K562 (cell line): ENCODE results near the gene BIRC5. TPM values are rescaled to one million over a fixed set of nuclear protein-coding genes. Genes with fewer than 3 reads are reported as not detected.

ENCODE experiments used
- DPF2 ChIP-seq: fragments of 450-650 bp; IDR thresholded peaks from 2 replicates; pipeline ENCODE4 v1.6.1; 2016
- POLR2G ChIP-seq: fragments of 200-400 bp; formaldehyde crosslinking; IDR thresholded peaks from 2 replicates; pipeline ENCODE4 v1.6.1; 2017; ENCODE audit warnings: low read depth, mild to moderate bottlenecking, antibody characterized with exemption, low read length, moderate library complexity
- RBFOX2 ChIP-seq: fragments of 200-400 bp; formaldehyde crosslinking; IDR thresholded peaks from 2 replicates; pipeline ENCODE4 v1.6.1; 2017; ENCODE audit warnings: low read depth, mild to moderate bottlenecking, low read length, moderate library complexity
- TEAD2 ChIP-seq: fragments of 450-650 bp; IDR thresholded peaks from 2 replicates; pipeline ENCODE4 v1.6.1; 2016; ENCODE audit warnings: missing genetic modification characterization, control low read depth, missing compliant biosample characterization
- polyA plus RNA-seq, 8 experiments: library from polyadenylated mRNA; depleted of rRNA in 4 of 8; stranded (reverse) in 5 of 8; unstranded in 3 of 8; fragments of >200 nt; fragmentation: Nextera tagmentation in 2 of 8; fragmentation: Illumina TruSeq in 1 of 8; extraction: Ambion mirVana in 2 of 8; extraction: Trizol in 1 of 8; gene quantifications; 2 replicates each; pipeline versions ENCODE4 v1.2.1 to v1.2.3, GENCODE V29; 2011 to 2014; ENCODE audit warnings: inconsistent platforms in 1 of 8, missing spikeins in 1 of 8
- total RNA-seq, 7 experiments: library from RNA; depleted of rRNA in 6 of 7; stranded (reverse); fragments of >200 nt in 6 of 7; fragmentation: Illumina TruSeq in 2 of 7; extraction: Trizol in 2 of 7; gene quantifications; 2 replicates each; pipeline versions ENCODE4 v1.2.1 to v1.2.3, GENCODE V29; 2011 to 2021; ENCODE audit warnings: low replicate concordance in 1 of 7
- TF ChIP-seq, protein P1 (sequence below), 2 experiments: fragments of 450-650 bp in 1 of 2; sonication (generic) in 1 of 2; formaldehyde crosslinking in 1 of 2; IDR thresholded peaks; 2 replicates each; pipeline versions ENCODE4 v1.7.1 to v1.9.0; 2016 to 2022; ENCODE audit warnings: inconsistent platforms in 1 of 2, mild to moderate bottlenecking in 1 of 2, missing genetic modification reagents in 1 of 2
- TF ChIP-seq, protein P2 (sequence below): fragments of 450-650 bp; conservative IDR thresholded peaks from 2 replicates; pipeline ENCODE4 v1.6.1; 2016; ENCODE audit warnings: missing genetic modification characterization, low read depth, mild to moderate bottlenecking, control low read depth, missing compliant biosample characterization
- TF ChIP-seq, protein P3 (sequence below): fragments of 200-800 bp; sonication (Bioruptor generic); IDR thresholded peaks from 2 replicates; pipeline ENCODE4 v1.6.1; 2017; ENCODE audit warnings: missing genetic modification characterization, missing compliant biosample characterization
- TF ChIP-seq, protein P4 (sequence below): fragments of 250-450 bp; sonication (Bioruptor Pico); IDR thresholded peaks from 2 replicates; pipeline ENCODE4 v1.8.0; 2021; ENCODE audit warnings: moderate library complexity, mild to moderate bottlenecking, inconsistent platforms

The BIRC5 gene
- total and polyA plus RNA-seq, 9 of the 15 experiments (the other 6 are each of a cell fraction or from before 2014, with no cell fraction given) = 64.4 to 140 (median 101) TPM

DNA sequence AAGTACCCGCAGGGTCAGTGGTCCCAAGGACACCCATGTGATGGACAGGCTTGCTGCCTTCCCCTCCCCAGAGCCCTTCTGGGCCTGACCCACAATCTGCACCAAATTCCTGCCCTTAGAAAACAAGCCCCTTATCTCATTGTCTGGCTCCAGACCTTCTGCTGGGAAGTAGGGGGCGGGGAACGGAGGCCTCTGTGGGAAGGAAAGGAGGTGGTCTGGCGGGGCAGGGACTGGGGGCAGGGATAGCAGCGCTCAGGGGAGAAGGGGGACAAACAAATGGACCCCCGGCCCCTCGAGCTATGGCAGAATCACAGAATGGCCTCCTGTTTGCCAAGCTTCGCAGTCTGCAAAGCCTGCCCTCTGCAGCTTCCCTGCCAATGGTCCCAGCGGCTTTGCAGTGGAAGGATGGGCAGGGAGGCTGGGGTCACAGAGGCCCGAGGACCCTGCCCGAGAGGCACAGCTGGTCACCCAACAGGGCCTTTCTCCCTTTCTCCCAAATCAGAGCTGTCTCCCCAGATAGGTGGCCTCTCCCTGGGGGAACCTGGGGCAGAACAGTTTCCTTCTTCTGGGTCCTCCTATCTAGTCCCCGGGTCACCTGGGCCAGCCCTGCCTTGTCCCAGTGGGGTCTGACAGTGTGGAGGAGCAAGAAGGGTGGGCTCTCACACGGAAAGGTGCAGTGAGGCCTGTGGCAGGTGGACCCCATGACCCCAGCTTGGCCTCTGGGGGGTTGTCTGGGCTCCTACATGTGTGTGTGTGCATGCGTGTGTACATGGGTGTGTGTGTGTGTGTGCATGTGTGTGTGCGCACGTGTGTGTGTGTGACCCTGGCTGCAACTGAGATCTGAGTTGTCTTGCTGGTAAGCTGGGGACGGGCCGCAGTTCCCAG is 42.9 kb downstream of the BIRC5 start (continued):
- TF ChIP-seq, protein P1, sequence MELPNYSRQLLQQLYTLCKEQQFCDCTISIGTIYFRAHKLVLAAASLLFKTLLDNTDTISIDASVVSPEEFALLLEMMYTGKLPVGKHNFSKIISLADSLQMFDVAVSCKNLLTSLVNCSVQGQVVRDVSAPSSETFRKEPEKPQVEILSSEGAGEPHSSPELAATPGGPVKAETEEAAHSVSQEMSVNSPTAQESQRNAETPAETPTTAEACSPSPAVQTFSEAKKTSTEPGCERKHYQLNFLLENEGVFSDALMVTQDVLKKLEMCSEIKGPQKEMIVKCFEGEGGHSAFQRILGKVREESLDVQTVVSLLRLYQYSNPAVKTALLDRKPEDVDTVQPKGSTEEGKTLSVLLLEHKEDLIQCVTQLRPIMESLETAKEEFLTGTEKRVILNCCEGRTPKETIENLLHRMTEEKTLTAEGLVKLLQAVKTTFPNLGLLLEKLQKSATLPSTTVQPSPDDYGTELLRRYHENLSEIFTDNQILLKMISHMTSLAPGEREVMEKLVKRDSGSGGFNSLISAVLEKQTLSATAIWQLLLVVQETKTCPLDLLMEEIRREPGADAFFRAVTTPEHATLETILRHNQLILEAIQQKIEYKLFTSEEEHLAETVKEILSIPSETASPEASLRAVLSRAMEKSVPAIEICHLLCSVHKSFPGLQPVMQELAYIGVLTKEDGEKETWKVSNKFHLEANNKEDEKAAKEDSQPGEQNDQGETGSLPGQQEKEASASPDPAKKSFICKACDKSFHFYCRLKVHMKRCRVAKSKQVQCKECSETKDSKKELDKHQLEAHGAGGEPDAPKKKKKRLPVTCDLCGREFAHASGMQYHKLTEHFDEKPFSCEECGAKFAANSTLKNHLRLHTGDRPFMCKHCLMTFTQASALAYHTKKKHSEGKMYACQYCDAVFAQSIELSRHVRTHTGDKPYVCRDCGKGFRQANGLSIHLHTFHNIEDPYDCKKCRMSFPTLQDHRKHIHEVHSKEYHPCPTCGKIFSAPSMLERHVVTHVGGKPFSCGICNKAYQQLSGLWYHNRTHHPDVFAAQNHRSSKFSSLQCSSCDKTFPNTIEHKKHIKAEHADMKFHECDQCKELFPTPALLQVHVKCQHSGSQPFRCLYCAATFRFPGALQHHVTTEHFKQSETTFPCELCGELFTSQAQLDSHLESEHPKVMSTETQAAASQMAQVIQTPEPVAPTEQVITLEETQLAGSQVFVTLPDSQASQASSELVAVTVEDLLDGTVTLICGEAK (IDR thresholded peaks at IDR 0.05) = no peak
- TF ChIP-seq, protein P1 (CRISPR knock-in tag; IDR thresholded peaks at IDR 0.05) = no peak
- TF ChIP-seq, protein P2, sequence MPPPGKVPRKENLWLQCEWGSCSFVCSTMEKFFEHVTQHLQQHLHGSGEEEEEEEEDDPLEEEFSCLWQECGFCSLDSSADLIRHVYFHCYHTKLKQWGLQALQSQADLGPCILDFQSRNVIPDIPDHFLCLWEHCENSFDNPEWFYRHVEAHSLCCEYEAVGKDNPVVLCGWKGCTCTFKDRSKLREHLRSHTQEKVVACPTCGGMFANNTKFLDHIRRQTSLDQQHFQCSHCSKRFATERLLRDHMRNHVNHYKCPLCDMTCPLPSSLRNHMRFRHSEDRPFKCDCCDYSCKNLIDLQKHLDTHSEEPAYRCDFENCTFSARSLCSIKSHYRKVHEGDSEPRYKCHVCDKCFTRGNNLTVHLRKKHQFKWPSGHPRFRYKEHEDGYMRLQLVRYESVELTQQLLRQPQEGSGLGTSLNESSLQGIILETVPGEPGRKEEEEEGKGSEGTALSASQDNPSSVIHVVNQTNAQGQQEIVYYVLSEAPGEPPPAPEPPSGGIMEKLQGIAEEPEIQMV (tag) = 0 out of 2 replicates have a peak, but pooled peaks have one; percentile 5
- 0 out of 2 replicates have a peak, but pooled peaks have one; percentile 6 for TF ChIP-seq TEAD2
- TF ChIP-seq, protein P3, sequence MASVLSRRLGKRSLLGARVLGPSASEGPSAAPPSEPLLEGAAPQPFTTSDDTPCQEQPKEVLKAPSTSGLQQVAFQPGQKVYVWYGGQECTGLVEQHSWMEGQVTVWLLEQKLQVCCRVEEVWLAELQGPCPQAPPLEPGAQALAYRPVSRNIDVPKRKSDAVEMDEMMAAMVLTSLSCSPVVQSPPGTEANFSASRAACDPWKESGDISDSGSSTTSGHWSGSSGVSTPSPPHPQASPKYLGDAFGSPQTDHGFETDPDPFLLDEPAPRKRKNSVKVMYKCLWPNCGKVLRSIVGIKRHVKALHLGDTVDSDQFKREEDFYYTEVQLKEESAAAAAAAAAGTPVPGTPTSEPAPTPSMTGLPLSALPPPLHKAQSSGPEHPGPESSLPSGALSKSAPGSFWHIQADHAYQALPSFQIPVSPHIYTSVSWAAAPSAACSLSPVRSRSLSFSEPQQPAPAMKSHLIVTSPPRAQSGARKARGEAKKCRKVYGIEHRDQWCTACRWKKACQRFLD = peak; percentile 8; the same call in 1 of the 2 replicates
- TF ChIP-seq RBFOX2 = no peak; the same call in 1 of the 2 replicates
- TF ChIP-seq POLR2G = peak; percentile 37
- TF ChIP-seq, protein P4, sequence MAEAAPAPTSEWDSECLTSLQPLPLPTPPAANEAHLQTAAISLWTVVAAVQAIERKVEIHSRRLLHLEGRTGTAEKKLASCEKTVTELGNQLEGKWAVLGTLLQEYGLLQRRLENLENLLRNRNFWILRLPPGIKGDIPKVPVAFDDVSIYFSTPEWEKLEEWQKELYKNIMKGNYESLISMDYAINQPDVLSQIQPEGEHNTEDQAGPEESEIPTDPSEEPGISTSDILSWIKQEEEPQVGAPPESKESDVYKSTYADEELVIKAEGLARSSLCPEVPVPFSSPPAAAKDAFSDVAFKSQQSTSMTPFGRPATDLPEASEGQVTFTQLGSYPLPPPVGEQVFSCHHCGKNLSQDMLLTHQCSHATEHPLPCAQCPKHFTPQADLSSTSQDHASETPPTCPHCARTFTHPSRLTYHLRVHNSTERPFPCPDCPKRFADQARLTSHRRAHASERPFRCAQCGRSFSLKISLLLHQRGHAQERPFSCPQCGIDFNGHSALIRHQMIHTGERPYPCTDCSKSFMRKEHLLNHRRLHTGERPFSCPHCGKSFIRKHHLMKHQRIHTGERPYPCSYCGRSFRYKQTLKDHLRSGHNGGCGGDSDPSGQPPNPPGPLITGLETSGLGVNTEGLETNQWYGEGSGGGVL (CRISPR knock-in tag) = 0 out of 2 replicates have a peak, but pooled peaks have one; percentile 13
- TF ChIP-seq DPF2 = peak; percentile 45
